ENCODE measurements around the gene GATAD2B.

GATAD2B gene

DNA sequence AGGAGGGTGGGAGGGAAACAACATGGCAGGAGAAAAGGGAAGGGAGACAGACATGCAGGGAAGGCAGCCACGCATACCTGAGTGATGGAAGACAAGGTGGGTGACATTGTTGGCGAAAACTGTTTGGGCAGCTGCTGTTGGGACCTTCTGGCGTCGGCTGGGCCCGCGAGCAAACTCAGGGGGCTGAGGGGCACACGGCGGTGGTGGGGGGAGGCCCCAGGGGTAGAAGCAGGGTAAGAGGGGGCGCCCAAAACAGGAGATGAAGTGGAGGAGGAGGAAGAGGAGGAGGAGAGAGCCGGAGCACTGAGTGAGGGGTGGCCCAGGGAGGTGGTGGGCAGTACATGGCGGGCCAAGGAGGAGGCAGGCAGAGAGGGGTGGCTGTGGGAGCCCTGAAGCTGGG is 28.4 kb upstream of the GATAD2B start:
- DNase-seq = no peak

DNA sequence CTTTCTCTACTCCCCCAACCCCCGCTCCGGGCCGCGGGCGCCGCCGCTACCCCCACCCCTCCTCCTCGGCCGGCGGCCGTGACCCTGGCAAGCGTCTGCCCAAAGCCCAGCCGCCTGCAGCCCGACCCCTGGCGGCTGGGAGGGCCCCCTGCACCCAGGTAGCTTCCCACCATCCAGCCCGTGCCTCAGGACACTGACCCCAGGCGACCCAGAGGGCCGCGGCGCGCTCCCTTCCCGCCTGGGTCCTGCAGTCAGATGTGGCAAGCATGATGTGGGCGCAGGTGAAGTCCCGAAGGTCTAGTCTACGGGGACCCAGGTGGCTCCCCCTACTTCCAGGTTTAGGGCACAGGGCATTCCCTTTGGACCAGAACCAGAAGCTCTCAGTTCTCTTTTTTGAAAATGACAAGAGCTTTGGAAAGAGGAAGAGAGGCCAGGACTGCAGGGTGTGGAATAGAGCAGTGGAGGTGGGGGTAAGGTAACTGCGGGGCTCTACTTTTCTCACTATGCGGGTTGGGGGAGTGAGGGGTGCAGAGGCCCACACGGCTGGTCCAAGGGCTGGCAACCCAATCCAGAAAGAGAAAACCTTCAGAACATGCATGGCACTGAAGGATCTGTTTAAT is 24.0 kb upstream of the GATAD2B start, which contains the start of gene DENND4B:
Gene DENND4B, minus strand, starts transcription at position 97 of the 620 bp plus-strand sequence. CDS start 2,344 bp downstream, outside the sequence.
- peak; percentile 87 for DNase-seq

DNA sequence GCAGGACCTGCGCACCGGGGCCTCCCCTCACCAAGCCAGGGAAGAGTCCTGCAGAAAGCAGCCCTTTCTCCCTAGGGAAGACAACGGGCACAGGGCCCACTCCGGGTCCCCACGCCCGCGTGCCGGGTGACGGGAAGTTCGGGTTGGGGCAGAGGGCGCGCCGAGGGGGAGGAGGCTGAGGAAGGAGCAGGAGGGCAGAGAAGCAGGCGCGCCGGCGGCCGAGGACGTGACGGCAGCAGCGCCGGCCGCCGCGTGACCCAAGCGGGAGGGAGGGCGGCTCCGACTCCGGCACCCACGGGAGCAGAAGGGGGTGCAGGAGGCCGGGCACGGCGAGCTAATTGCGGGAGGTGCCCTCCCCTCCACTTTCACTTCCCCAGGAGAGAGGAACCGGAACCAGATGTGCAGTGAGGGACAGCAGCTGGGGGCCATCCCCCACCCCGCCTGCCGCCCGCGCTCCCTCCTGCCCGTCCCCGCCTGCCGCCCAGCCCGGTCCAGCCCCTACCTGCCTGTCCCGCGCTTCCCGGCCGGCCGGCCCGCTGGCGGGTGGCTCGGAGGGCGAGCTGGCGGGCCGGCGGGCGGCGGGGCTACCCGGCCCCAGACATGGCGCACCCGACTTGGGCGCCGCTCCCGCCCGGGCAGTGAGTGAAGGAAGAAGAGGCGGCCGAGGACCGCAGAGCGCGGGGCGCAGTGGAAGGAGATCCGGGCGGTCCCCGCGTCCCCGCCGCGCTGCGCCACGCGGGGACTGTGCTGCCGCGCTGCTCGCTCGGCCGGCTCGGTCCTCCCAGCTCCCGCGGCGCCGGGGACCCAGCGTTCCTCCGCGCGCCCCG is 23.2 kb upstream of the GATAD2B start:
- peak; percentile 82 for DNase-seq

DNA sequence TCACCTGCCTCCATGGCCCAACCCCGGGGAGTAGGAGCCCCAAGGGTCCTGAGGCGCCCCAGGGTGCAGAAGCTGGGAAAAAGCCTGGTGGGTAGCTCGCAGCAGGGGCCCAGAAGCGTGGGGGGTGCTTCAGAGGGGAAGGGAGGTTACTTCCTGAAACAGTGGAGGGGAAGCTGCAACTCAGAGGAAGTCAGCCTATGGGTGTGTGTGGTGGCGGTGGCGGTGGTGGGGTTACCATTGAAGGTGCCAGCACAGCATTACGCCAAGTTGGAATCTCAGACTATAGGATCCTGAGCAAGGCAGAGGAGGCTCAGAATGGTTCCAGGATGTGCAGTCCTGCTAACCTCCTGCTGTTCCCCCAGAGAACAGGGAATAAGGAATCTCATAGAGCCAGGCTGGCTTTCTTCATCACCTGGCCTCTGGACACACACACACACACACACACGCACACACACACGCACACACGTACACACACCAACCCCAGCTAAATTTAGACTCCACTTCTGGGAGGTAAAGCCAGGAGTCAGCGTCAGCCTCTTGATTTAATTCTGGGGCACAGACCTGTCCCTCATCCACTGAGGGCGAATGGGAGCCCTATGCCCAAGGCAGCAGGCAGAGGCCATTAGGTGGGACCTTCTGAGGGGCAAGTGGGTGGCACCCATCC is 22.5 kb upstream of the GATAD2B start:
- DNase-seq = no peak

DNA sequence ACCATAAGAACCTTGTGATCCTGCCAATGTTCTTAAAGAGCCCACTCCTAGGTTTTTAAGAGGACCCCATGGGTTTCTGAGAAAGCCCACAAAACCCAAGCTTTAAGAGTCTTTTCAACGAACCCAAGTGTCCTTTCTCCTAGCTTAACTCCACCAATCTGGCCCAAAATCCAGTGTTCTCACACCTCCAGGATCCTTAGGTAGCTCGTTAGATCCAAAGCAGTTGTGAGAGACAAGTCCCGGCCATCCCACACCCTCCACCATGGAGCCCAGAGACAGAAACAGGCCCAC is 22.0 kb upstream of the GATAD2B start:
- no peak for DNase-seq

DNA sequence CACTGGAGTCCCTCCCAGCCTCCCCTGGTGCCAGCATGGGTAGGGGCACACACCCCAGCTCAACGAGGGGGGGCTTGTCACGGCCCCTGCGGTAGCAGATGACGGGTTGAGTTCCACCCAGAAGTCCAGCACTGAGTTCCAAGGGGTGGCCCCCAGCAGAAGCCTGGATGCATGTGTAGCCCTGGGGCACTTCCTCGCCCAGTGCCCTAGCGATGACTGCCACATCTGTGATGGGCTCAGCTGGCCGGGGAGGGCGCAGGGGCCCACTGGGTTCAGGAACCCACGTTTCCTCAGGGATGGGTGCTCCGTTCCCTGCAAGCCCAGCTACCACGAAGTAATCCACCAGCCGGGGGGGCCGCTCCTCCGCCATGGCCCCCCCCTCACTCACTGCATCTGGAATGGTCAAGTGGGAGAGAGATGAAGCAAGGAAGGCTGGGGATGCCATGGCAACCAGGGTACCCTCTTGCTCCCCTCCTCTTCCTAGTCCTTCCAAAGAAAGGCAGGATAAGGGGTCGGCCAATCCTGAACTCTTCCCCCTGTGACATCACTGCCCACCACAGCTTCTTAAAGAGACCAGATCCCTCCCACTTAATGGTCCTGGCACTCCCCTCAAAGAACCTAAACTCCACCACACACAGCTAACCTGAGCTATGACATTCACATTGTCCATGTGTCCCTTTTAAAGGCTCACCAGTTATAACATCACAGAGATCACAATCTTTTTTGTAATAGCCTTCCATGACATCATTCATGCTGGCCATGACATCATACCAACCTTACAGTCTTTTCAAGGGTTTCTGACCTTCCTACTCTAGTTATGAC is 21.4 kb upstream of the GATAD2B start:
- DNase-seq = no peak

DNA sequence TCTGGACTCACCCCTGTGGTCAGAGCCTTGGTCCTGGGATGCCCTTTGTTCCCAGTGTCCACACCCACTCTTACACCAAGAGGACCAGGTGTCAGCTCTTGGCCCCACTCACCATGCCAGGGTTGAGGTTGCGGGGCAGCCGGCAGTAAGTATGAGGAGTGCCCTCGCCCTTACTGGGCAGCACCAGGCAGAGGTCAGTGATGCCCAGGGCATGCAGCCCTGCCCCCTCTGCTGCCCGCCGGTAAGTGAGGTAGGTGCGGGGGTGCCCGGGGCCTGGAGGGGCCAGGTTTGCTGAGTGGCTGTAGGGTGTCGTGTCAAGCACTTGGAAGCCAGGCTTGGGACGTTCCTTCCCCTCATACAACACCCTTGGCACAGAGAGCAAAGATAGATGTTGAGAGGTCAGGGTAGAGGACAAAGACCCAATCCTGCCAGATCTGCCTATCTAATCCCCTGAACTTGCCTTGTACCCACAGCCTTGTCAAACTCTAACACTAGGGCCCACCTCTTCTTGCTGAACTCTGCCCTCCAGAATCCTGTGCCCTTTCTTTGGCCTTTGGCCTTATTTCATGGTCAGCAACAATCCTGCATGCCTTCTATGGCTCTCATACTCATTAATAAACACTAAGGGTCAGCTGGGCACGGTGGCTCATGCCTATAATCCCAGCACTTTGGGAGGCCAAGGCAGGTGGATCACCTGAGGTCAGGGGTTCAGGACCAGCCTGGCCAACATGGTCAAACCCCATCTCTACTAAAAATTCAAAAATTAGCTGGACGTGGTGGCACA is 20.2 kb upstream of the GATAD2B start:
- no peak for DNase-seq

DNA sequence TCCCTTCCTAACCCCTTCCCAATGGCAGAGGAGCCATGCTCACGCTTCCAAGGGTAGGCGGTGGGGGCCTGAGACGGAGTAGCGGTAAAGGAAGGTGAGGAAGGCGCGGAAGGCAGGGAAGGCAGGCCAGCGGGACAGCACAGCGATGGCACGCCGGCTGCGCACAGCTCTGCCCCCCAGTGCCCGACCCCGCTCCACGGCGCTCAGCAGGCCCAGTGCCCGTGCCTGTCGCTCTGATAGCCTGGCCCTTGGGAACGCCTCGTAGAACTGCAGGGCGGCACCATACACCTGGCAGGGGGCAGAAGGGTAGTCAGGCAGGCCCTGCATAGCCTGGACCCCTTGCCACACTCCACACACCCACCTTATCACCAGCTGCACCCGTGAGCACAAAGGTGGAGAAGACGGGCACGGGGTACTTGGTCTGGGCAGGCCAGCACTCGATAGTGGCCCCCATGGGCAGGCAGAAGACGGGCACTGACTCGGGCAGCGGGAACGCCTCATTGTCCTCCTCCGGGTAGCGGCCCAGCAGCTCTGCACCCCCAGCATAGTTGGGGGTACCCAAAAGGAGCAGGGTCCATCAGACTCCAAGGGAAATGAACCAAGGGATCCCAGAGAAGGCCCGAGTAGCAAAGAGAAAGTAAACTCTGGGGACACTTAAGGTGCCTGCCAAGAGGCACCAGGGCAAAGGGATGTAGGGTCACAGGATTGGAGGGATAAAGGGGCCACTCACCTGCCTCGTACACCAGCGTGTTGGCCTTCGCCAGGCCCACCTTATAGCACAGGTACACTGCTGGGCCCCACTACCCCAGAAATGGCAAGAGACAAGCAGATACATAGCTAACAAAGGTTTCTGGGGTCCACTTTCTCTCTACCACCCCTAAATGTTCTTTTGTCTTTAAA is 19.3 kb upstream of the GATAD2B start:
- no peak for DNase-seq

DNA sequence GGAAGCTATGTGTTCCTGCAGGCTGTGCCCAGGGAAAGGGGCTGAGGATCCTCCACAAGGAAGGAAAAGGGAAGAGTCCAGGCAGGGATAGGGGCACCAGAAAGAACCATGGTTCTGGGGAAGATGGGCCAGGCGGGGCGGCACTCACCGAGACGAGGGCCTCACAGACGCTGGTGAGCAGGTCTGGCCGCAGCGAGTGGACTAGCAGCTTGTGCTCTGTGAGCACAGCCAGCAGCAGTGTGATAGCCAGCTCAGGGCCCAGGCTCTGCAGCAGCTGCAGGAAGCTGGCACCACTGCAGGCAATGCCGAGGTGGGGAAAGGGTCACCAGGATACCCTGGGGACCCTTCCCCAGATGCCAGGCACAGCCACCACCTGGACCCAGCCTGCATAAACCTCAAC is 18.0 kb upstream of the GATAD2B start:
- DNase-seq = no peak

DNA sequence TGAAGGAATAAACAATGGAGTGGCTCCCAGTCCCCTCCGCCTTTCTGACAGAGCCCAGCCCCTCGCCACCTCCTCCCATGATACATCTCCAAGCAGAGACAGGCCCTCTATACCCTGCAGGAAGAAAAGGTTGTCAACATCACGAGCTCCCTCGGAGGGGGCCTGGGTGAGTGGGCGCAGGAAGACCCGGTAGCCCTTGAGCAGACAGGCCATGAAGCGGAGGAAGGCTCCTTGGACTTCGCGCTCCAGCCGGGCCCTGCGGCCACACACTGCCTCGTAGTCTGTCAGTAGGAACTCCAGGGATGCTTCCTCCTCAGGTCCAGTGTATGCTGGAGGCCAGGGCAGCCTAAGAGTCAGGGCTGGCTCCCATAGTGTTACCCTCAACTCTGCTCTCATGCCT is 16.7 kb upstream of the GATAD2B start:
- no peak for DNase-seq

DNA sequence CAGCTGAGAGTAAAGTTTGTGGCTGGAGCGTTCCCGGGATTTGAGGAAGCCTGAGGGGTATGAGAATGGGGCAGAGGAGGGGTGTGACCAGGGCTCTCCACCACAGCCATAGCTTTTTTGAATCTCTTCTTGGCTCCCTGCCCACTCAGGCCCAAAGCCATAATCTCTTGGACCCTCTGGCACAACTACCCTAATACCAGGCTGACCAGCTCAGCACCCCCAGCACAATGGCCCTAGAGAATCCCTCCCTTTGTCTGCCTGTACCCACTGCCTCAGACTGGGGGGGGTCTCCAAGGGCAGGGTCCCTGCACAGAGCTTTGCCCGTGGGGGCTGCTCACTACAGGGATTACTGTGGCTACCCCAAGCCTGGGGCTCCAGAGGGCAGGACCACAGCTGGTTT is 16.2 kb upstream of the GATAD2B start:
- DNase-seq = no peak

DNA sequence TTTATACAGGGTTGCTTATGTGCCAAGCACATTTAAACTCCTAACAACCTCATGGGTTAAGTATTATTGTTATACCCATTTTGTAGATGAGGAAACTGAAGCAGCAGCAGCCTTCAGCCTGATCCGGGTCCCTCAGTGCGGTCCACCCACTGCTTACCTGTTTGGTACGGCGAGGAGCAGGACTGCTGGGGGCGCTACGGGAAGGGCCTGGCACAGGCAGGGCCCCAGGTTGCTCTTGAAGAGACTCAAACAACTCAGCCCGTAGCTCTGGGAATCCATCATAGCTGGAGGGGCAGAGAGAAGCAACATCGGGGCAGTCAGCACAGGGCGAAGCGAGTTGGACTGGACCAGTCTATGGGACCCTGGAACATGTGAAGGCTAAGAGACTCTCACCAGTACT is 14.6 kb upstream of the GATAD2B start:
- no peak for DNase-seq

DNA sequence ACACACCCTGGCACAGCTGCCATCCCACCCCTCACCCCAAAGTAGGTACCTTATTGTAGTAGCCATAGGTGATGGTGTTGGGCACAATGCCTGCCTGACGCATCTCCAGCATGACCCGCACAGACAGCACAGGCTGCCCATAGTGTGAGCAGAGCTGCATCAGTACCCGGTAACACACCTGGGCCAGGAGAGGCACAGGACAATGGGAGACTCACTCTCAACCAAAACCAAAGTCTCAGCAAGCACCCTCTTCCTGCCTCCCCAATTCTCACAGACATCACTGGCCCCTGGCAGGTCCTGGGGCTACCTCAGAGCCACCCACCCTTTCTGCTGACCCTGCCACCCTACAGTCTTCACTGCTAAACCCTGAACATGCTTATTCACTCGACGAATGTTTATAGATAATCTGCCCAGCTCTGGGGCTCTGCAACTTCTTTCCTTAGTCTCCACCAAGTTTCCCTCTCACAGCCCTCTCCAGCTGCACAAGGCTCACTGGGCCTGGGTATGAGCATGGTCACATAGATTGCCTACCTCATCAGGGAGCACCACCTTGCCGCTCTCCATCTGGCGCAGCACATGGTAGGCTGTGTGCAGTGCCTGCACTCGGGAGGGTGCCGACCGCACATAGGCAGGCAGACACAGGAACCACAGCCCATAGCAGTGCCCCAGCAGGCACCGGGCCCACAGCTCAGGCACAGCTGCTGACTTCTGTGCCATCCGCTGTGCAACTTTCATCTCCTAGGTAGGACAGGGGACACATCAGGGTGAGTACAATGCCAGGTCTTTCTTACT is 13.4 kb upstream of the GATAD2B start:
- DNase-seq = no peak

DNA sequence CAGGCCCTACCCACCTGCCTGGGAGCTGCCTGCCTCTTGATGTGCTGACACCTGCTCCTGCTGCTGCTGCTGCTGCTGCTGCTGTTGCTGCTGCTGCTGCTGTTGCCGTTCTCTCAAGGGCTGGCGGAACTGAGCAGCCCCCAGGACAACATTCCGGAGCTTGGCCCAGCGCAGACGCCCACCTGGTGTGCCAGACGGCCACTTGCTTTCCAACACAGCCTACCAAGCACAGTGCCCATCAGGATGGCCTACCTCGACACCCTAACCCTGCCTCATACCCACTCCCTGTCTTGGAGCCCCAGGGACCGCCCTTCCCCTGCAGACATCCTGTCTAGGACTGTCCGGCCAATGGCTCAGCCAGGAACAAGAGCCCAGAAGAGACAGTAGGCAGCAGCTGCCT is 12.0 kb upstream of the GATAD2B start:
- DNase-seq = no peak

DNA sequence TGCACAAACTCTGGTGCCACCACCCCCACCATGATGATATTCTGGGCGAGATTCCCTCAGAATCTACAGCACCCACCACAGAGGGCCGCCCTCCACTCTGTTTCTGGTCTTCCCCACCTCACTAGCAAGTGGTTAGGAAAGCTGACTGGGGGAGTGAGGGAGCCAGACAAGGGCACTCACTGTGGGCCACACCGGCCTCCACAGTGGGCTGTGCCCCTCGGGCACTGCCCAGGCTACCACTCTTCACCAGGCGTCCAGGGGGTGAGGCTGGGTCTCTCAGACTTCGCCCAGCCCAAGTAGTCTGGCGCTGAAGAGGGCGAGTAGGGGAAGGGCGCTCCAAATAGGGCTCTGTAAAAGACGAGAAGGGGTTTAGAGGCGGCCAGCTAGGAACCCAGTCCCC is 11.2 kb upstream of the GATAD2B start:
- no peak for DNase-seq

DNA sequence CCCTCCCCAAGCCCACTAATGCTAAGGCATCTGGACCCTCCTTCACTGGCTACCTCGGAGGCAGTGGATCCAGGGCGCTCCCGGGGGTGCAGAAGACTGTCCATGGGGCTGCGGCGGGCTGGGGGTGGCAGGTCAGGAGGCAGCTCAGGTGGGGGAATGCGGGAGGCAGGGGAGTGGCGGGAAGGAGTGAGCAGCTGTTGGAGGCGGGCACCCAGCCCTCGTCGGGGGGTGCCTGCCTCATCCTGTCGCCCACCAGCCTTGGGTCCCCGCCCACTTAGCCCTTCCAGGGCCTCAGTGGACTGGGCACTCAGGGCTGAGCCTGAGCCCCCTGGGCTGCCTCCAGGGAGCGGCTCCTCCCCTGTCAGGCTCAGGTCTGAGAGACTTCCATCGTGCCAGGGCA is 10.7 kb upstream of the GATAD2B start:
- no peak for DNase-seq

DNA sequence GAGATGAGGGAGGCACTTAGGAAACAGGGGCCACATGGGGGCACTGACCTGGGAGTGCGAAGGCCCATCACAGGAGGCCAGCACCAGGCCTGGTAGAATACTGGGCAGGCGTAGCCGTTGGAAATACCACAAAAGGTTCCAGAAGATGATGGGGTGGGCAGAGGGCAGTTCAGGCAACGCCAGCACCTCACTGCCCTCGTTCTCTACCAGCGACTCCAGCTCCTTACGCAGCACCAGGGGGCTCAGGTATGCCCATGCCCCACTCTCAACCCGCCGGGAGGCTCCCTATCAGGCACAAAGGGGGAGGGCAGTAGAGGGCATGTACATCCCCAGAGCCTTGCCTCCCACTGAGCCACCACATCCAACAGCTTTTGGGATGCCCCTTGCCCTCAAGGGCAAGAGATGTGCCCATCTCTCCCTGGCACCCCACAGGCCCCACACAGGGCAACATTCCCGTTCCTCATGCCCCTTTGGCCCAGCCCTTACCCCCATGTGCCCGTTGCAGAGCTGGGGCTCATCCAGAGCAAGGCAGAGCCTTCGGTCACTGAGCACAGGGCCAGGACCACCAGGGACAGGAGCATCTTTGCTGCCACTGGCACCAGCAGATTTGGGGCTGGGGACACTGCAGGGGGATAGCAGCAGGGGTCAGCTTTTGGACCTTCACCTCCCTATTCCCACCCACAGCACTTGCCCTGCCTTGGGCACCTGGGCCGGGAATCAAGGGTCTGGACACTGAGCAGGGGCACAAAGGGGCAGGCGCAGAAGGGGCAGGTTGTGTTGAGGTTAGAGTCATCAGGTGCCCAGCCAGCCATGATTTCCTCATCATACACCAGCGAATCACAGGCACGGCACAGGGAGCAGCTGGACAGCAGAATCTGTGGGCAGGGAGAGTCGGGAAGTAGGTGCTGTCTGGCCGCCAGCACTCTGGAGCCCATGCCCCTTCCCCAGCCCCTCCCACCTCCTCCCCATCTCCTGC is 9.7 kb upstream of the GATAD2B start:
- no peak for DNase-seq

DNA sequence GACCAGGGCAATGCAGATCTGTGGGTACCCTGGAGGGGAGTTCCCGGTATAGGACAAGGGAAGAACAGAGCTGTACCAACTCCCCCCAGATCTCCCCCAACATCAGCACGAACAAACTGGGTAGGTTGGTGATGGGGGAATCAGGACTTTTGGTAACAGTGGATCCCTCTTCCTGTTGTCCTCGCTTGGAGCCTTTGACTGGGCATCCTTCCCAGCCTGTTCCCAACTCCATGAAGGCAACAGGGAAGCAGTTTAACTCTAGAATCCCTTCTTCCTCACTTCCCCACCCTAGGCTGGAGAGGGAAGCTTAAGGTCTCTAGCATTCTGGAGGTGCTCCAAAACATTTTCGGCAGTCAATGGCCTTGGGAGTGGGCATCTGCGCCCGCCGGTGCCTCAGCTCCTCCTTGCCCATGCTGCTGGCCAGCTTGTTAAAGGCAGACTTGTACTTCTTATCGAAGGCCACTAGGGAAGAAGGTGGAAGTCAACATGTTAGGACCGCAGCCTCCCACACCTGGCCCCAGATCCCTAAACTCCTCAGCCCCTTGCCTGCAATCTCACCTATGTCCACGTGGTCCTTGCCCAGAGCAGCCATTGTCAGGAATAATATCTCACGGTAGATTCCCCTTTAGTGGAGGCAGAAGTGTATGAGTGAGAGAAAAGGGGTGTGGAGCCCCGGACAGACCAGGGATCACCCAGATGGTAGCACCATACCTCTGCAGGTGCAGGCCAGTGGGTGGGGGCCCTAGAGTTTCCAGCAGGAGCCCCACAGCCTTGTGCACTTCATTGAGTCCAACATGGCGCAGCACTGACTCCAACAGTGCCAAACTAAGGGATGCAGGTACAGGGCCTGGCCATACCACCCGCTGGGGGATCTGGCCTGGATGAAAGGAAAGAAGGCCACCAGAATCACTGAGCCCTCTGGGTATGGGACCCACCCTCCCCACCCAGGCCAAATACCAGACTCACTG is 7.5 kb upstream of the GATAD2B start:
- no peak for DNase-seq

All from retina (tissue), 1 donor.